Type B pancreatic cell (in vitro differentiated cells): Measurements from ENCODE around the gene MPP2. TPM values are rescaled to one million over a fixed set of nuclear protein-coding genes. Genes with fewer than 3 reads are reported as not detected.
A peak's percentile ranks its signal among the peaks of the same experiment; 100 is the strongest.

Source experiments
- DNase-seq: peaks from one replicate; pipeline ENCODE4 v3.0.0; 2021; ENCODE audit warnings: mixed read lengths; ENCODE audit not compliant: unreplicated experiment; ENCODE audit errors: extremely low spot score
- H3K27ac Mint-ChIP-seq: 2 replicates; pipeline ENCODE4 v1.8.0; 2021; ENCODE audit warnings: mild to moderate bottlenecking, mixed read lengths
- H3K27me3 Mint-ChIP-seq: 2 replicates; pipeline ENCODE4 v1.8.0; 2021; ENCODE audit warnings: mixed read lengths
- H3K36me3 Mint-ChIP-seq: 2 replicates; pipeline ENCODE4 v1.8.0; 2021; ENCODE audit warnings: mixed read lengths
- H3K4me1 Mint-ChIP-seq: one replicate; pipeline ENCODE4 v1.8.0; 2021; ENCODE audit warnings: mixed read lengths; ENCODE audit not compliant: unreplicated experiment
- H3K4me3 Mint-ChIP-seq: 2 replicates; pipeline ENCODE4 v1.8.0; 2021; ENCODE audit warnings: mild to moderate bottlenecking, mixed read lengths
- H3K9me3 Mint-ChIP-seq: 2 replicates; pipeline ENCODE4 v1.8.0; 2021; ENCODE audit warnings: mixed read lengths
- CTCF ChIP-seq: fragments of 200-600 bp; sonication (generic); conservative IDR thresholded peaks from 2 replicates; pipeline ENCODE4 v1.5.0; 2021; ENCODE audit warnings: antibody characterized with exemption, mild to moderate bottlenecking
- total RNA-seq: library from RNA; stranded (reverse); gene quantifications from 2 replicates; pipeline ENCODE4 v1.2.1, GENCODE V29; 2021; ENCODE audit warnings: low replicate concordance

Gene MPP2
- total RNA-seq, 1 donor from 2014 or later, result 18.5 TPM

- no peaks in the 10 kb centered on the region for H3K27me3 Mint-ChIP-seq
Measured at GRCh38 chr17:43880420-43880991, 26.8 kb downstream of the MPP2 start.

GRCh38 chr17:43879723-43880419 lies 27.5 kb downstream of the MPP2 start:
- Mint-ChIP-seq H3K4me1 (no peaks in the 10 kb centered on the region), H3K27ac (no peak overlapping the region), H3K36me3 (no peaks in the 10 kb centered on the region), H3K9me3 (no peaks in the 10 kb centered on the region), H3K27me3 (no peaks in the 10 kb centered on the region), H3K4me3 (no peak overlapping the region)
- TF ChIP-seq CTCF, result no peak
- no peak for DNase-seq

More at GRCh38 chr17:43880420-43880991, 26.8 kb downstream of the MPP2 start:
- Mint-ChIP-seq H3K9me3 (no peaks in the 10 kb centered on the region), H3K27ac (no peak overlapping the region), H3K36me3 (no peaks in the 10 kb centered on the region), H3K4me3 (no peak overlapping the region), H3K4me1 (no peaks in the 10 kb centered on the region)
- peak; percentile 79 for TF ChIP-seq CTCF
- no peak for DNase-seq

- no peaks in the 10 kb centered on the region for H3K27me3 Mint-ChIP-seq
- H3K36me3 Mint-ChIP-seq, result no peaks in the 10 kb centered on the region
Measured at GRCh38 chr17:43878260-43879175, 28.8 kb downstream of the MPP2 start.

GRCh38 chr17:43877451-43878155 lies 29.7 kb downstream of the MPP2 start:
- no peaks in the 10 kb centered on the region for H3K36me3 Mint-ChIP-seq
- peaks cover 9% of the 10 kb centered on the region for H3K4me1 Mint-ChIP-seq
- no peak for DNase-seq
- no peak for TF ChIP-seq CTCF
- no peaks in the 10 kb centered on the region for H3K27me3 Mint-ChIP-seq
- H3K9me3 Mint-ChIP-seq, result no peaks in the 10 kb centered on the region
- no peak overlapping the region for H3K27ac Mint-ChIP-seq
- H3K4me3 Mint-ChIP-seq, result no peak overlapping the region

More at GRCh38 chr17:43878260-43879175, 28.8 kb downstream of the MPP2 start:
- H3K4me1 Mint-ChIP-seq, result peaks cover 6% of the 10 kb centered on the region
- H3K9me3 Mint-ChIP-seq, result no peaks in the 10 kb centered on the region
- peak overlapping the region; percentile 39 for H3K27ac Mint-ChIP-seq
- peak; percentile 87 for DNase-seq
- H3K4me3 Mint-ChIP-seq, result no peak overlapping the region
- TF ChIP-seq CTCF, result peak; percentile 94

- Mint-ChIP-seq H3K36me3 (no peaks in the 10 kb centered on the region), H3K9me3 (no peaks in the 10 kb centered on the region), H3K27me3 (peaks cover 3% of the 10 kb centered on the region), H3K4me3 (no peak overlapping the region), H3K4me1 (peaks cover 14% of the 10 kb centered on the region), H3K27ac (no peak overlapping the region)
- DNase-seq, result no peak
- TF ChIP-seq CTCF, result no peak
Measured at GRCh38 chr17:43877031-43877430, 30.3 kb downstream of the MPP2 start.
